Keratinocyte (primary cell): ENCODE results near the gene GRB14.

Experiments
- CTCF ChIP-seq, 3 experiments: IDR thresholded peaks in 1 of 3; conservative IDR thresholded peaks in 1 of 3; optimal IDR thresholded peaks in 1 of 3; 2 replicates in 2 of 3; 3 replicates in 1 of 3; pipeline versions ENCODE3 to v1.5.1; 2011; ENCODE audit warnings: low read length in 3 of 3, mild to moderate bottlenecking in 3 of 3, moderate library complexity in 2 of 3, control low read depth in 1 of 3, inconsistent platforms in 1 of 3; ENCODE audit not compliant: insufficient read depth in 2 of 3; ENCODE audit errors: extremely low read depth in 1 of 3
- EZH2 ChIP-seq: IDR thresholded peaks from one replicate; pipeline ENCODE4 v1.6.1; 2012; ENCODE audit warnings: inconsistent platforms, mild to moderate bottlenecking, low read length, moderate library complexity

GRCh38 chr2:164538240-164538866 is 82.9 kb downstream of the GRB14 start:
- TF ChIP-seq EZH2 (no peak), CTCF (optimal IDR thresholded peaks at IDR 0.05 in 1 of 3, IDR thresholded peaks at IDR 0.05 in 1 of 3, conservative IDR thresholded peaks at IDR 0.05 in 1 of 3; ENCODE audit: extremely low read depth in 1 of 3, insufficient read depth in 2 of 3, low read length in 3 of 3) (peak; percentile 52 to 68 (median 61))
